ENCODE results near the gene NUDT14. TPM values are rescaled to one million over a fixed set of nuclear protein-coding genes. Genes with fewer than 3 reads are reported as not detected.

The NUDT14 gene
- total and polyA plus RNA-seq, 2 of the 8 experiments (the other 6 are each of a cell fraction or from before 2014, with no cell fraction given) = 25.5 to 33.3 TPM

DNA sequence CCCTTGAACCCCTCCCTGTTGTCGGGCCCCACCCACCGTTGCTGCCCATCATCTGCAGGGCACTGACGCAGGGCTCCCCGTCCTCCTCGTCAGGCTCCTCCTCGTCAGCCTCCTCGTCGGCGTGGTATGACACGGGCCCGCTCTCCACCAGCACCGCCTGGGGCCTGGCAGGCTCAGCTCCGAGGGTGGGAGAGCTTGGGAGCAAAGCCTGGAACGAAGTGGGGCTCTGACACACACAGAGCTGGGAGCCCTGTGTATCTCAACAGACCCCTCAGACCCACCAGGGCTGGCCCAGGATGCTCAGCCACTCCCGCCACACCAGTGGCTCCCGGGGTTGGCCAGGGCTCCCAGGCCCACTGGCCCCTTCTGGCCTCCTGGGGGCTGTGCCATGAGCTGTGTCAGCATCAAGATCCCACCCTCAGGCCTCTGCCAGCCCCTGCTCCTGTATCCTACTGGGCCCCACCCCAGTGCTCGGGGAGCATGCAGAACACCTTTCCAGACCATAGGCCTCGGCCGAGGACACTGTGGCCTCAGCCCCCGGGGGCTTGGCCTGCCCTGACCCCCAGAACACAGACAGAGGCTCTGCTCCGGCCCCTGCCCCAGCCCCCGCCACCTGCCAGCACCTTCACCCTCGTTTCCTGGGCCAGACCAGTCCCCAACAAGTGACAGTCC is 30.1 kb upstream of the NUDT14 start (continued):
- TF ChIP-seq, protein P1, sequence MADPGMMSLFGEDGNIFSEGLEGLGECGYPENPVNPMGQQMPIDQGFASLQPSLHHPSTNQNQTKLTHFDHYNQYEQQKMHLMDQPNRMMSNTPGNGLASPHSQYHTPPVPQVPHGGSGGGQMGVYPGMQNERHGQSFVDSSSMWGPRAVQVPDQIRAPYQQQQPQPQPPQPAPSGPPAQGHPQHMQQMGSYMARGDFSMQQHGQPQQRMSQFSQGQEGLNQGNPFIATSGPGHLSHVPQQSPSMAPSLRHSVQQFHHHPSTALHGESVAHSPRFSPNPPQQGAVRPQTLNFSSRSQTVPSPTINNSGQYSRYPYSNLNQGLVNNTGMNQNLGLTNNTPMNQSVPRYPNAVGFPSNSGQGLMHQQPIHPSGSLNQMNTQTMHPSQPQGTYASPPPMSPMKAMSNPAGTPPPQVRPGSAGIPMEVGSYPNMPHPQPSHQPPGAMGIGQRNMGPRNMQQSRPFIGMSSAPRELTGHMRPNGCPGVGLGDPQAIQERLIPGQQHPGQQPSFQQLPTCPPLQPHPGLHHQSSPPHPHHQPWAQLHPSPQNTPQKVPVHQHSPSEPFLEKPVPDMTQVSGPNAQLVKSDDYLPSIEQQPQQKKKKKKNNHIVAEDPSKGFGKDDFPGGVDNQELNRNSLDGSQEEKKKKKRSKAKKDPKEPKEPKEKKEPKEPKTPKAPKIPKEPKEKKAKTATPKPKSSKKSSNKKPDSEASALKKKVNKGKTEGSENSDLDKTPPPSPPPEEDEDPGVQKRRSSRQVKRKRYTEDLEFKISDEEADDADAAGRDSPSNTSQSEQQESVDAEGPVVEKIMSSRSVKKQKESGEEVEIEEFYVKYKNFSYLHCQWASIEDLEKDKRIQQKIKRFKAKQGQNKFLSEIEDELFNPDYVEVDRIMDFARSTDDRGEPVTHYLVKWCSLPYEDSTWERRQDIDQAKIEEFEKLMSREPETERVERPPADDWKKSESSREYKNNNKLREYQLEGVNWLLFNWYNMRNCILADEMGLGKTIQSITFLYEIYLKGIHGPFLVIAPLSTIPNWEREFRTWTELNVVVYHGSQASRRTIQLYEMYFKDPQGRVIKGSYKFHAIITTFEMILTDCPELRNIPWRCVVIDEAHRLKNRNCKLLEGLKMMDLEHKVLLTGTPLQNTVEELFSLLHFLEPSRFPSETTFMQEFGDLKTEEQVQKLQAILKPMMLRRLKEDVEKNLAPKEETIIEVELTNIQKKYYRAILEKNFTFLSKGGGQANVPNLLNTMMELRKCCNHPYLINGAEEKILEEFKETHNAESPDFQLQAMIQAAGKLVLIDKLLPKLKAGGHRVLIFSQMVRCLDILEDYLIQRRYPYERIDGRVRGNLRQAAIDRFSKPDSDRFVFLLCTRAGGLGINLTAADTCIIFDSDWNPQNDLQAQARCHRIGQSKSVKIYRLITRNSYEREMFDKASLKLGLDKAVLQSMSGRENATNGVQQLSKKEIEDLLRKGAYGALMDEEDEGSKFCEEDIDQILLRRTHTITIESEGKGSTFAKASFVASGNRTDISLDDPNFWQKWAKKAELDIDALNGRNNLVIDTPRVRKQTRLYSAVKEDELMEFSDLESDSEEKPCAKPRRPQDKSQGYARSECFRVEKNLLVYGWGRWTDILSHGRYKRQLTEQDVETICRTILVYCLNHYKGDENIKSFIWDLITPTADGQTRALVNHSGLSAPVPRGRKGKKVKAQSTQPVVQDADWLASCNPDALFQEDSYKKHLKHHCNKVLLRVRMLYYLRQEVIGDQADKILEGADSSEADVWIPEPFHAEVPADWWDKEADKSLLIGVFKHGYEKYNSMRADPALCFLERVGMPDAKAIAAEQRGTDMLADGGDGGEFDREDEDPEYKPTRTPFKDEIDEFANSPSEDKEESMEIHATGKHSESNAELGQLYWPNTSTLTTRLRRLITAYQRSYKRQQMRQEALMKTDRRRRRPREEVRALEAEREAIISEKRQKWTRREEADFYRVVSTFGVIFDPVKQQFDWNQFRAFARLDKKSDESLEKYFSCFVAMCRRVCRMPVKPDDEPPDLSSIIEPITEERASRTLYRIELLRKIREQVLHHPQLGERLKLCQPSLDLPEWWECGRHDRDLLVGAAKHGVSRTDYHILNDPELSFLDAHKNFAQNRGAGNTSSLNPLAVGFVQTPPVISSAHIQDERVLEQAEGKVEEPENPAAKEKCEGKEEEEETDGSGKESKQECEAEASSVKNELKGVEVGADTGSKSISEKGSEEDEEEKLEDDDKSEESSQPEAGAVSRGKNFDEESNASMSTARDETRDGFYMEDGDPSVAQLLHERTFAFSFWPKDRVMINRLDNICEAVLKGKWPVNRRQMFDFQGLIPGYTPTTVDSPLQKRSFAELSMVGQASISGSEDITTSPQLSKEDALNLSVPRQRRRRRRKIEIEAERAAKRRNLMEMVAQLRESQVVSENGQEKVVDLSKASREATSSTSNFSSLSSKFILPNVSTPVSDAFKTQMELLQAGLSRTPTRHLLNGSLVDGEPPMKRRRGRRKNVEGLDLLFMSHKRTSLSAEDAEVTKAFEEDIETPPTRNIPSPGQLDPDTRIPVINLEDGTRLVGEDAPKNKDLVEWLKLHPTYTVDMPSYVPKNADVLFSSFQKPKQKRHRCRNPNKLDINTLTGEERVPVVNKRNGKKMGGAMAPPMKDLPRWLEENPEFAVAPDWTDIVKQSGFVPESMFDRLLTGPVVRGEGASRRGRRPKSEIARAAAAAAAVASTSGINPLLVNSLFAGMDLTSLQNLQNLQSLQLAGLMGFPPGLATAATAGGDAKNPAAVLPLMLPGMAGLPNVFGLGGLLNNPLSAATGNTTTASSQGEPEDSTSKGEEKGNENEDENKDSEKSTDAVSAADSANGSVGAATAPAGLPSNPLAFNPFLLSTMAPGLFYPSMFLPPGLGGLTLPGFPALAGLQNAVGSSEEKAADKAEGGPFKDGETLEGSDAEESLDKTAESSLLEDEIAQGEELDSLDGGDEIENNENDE (IDR thresholded peaks at IDR 0.05; ENCODE audit: insufficient replicate concordance, low read length) = no peak
- TF ChIP-seq CTBP2 (IDR thresholded peaks at IDR 0.05; ENCODE audit: borderline replicate concordance, insufficient read depth, insufficient read length, low read length) (no peak), SP4 (IDR thresholded peaks at IDR 0.05; ENCODE audit: low read length) (no peak), JUN (IDR thresholded peaks at IDR 0.05; ENCODE audit: low read depth, low read length) (no peak), BACH1 (IDR thresholded peaks at IDR 0.05; ENCODE audit: low read length) (no peak)
